GM12878 (cell line): ENCODE measurements around the gene STARD13. TPM values are rescaled to one million over a fixed set of nuclear protein-coding genes. Genes with fewer than 3 reads are reported as not detected.

Experiments used
- ATAC-seq: fragments of 200-7000 bp; cut with Tn5 transposase; 3 replicates; pipeline ENCODE4 v1.9.1; 2020; ENCODE audit warnings: mild to moderate bottlenecking, moderate library complexity
- BruUV-seq: library from RNA; stranded (reverse); fragments of 400-500 nt; replicated peaks from 2 replicates; lab custom pipeline; 2021; lab: Mats Ljungman, UMichigan
- CTCF ChIA-PET: fragments of 300-600 bp; sonication (Branson Sonifier 250); formaldehyde crosslinking; extraction: SDS; loops from one replicate; lab custom pipeline; 2021; ENCODE audit warnings: inconsistent platforms; lab: Yijun Ruan, JAX
- POLR2A ChIA-PET: fragments of 350-600 bp; formaldehyde crosslinking; extraction: SDS; loops from one replicate; lab custom pipeline; 2021; ENCODE audit warnings: inconsistent platforms; lab: Charles Lee
- RAD21 ChIA-PET: fragments of 300-600 bp; sonication (Branson Sonifier 250); formaldehyde crosslinking; loops from one replicate; lab custom pipeline; 2023; ENCODE audit warnings: antibody characterized with exemption; ENCODE audit not compliant: unreplicated experiment; lab: Charles Lee
- SMC1A ChIA-PET: fragments of 300-600 bp; sonication (Branson Sonifier 250); formaldehyde crosslinking; loops from one replicate; lab custom pipeline; 2023; ENCODE audit not compliant: unreplicated experiment, uncharacterized antibody; lab: Charles Lee
- DNase-seq: peaks from one replicate; pipeline ENCODE4 v3.0.0-alpha.2; 2011; ENCODE audit warnings: low read depth, low spot score
- FAIRE-seq: peaks from 3 replicates; lab custom pipeline; 2011; peaks lifted over from hg19 to GRCh38; lab: Jason Lieb, UNC
- H2AFZ ChIP-seq: 2 replicates; pipeline ENCODE4 v1.6.0; 2011; ENCODE audit warnings: low read depth, low read length, control low read depth; ENCODE audit not compliant: control insufficient read depth
- H3K27ac ChIP-seq: 2 replicates; pipeline ENCODE4 v1.5.1; 2011; ENCODE audit warnings: control low read depth; ENCODE audit not compliant: control insufficient read depth, insufficient read depth
- H3K27me3 ChIP-seq, 2 experiments: replicated peaks in 1 of 2; 2 replicates each; pipeline versions ENCODE4 v1.6.0 to v1.6.1; 2011; ENCODE audit warnings: low read length in 1 of 2; ENCODE audit not compliant: control insufficient read depth in 2 of 2, insufficient read depth in 2 of 2
- H3K36me3 ChIP-seq, 2 experiments: 2 replicates each; pipeline ENCODE4 v1.5.1; 2011; ENCODE audit warnings: low read length in 1 of 2; ENCODE audit not compliant: control insufficient read depth in 2 of 2, insufficient read depth in 2 of 2
- H3K4me1 ChIP-seq: 2 replicates; pipeline ENCODE4 v1.6.1; 2011; ENCODE audit warnings: mild to moderate bottlenecking, low read length, moderate library complexity, mixed read lengths; ENCODE audit not compliant: control insufficient read depth, insufficient read depth
- H3K4me2 ChIP-seq: 2 replicates; pipeline ENCODE4 v1.6.0; 2011; ENCODE audit warnings: control low read depth; ENCODE audit not compliant: control insufficient read depth, insufficient read depth
- H3K4me3 ChIP-seq: fragments of 200-600 bp; sonication (generic); 2 replicates; pipeline ENCODE4 v1.5.1; 2016
- H3K79me2 ChIP-seq: 2 replicates; pipeline ENCODE4 v1.6.0; 2011; ENCODE audit warnings: low read length; ENCODE audit not compliant: control insufficient read depth, insufficient read depth
- H3K9ac ChIP-seq: 2 replicates; pipeline ENCODE4 v1.8.0; 2011; ENCODE audit warnings: low read length, control low read depth, mixed read lengths; ENCODE audit not compliant: control insufficient read depth, insufficient read depth
- H3K9me3 ChIP-seq: replicated peaks from 3 replicates; pipeline ENCODE4 v1.5.1; 2011; ENCODE audit warnings: mild to moderate bottlenecking, low read length; ENCODE audit not compliant: control insufficient read depth, insufficient read depth
- H4K20me1 ChIP-seq: 2 replicates; pipeline ENCODE4 v1.6.0; 2011; ENCODE audit not compliant: control insufficient read depth, insufficient read depth
- BCL11A ChIP-seq: IDR thresholded peaks from 2 replicates; pipeline ENCODE4 v1.6.1; 2011; ENCODE audit warnings: low read depth, low read length
- CHD4 ChIP-seq: fragments of 200-600 bp; sonication (generic); IDR thresholded peaks from 2 replicates; pipeline ENCODE4 v1.6.1; 2016; ENCODE audit warnings: mild to moderate bottlenecking
- ETV6 ChIP-seq, 2 experiments: fragments of 450-650 bp in 1 of 2; IDR thresholded peaks in 1 of 2; conservative IDR thresholded peaks in 1 of 2; 2 replicates each; pipeline ENCODE4 v1.6.1; 2014; ENCODE audit warnings: antibody characterized with exemption in 1 of 2, borderline replicate concordance in 1 of 2, low read depth in 1 of 2, mild to moderate bottlenecking in 1 of 2, moderate library complexity in 1 of 2
- GABPA ChIP-seq: IDR thresholded peaks from 2 replicates; pipeline ENCODE4 v1.6.1; 2014; ENCODE audit warnings: antibody characterized with exemption, low read depth, mild to moderate bottlenecking, inconsistent platforms
- HSF1 ChIP-seq: fragments of 150-350 bp; IDR thresholded peaks from 2 replicates; pipeline ENCODE4 v1.6.1; 2014; ENCODE audit warnings: mild to moderate bottlenecking, low read depth, low read length
- JUNB ChIP-seq: IDR thresholded peaks from 2 replicates; pipeline ENCODE4 v1.6.1; 2016; ENCODE audit warnings: antibody characterized with exemption, mild to moderate bottlenecking
- MTA2 ChIP-seq: fragments of 450-650 bp; IDR thresholded peaks from 2 replicates; pipeline ENCODE4 v1.6.1; 2016; ENCODE audit warnings: low read depth, mild to moderate bottlenecking, moderate library complexity
- MYB ChIP-seq: fragments of 150-350 bp; IDR thresholded peaks from 2 replicates; pipeline ENCODE4 v1.6.1; 2014; ENCODE audit warnings: mild to moderate bottlenecking, low read depth, low read length, borderline replicate concordance
- MYC ChIP-seq: IDR thresholded peaks from 2 replicates; pipeline ENCODE4 v1.6.1; 2011; ENCODE audit warnings: mild to moderate bottlenecking, low read length, moderate library complexity, inconsistent platforms; ENCODE audit not compliant: insufficient read depth, insufficient replicate concordance, insufficient read length, severe bottlenecking
- NFXL1 ChIP-seq: fragments of 450-650 bp; IDR thresholded peaks from 2 replicates; pipeline ENCODE4 v1.6.1; 2017; ENCODE audit warnings: antibody characterized with exemption, mild to moderate bottlenecking, borderline replicate concordance
- RBBP5 ChIP-seq: fragments of 200-600 bp; sonication (generic); conservative IDR thresholded peaks from 2 replicates; pipeline ENCODE4 v1.6.1; 2016
- STAT1 ChIP-seq: fragments of 450-650 bp; conservative IDR thresholded peaks from 2 replicates; pipeline ENCODE4 v1.6.1; 2014; ENCODE audit warnings: antibody characterized with exemption, mild to moderate bottlenecking
- TCF7 ChIP-seq: IDR thresholded peaks from 2 replicates; pipeline ENCODE4 v1.6.1; 2014; ENCODE audit warnings: antibody characterized with exemption, borderline replicate concordance
- ZBED1 ChIP-seq: IDR thresholded peaks from 2 replicates; pipeline ENCODE4 v1.6.1; 2016; ENCODE audit warnings: borderline replicate concordance
- ZZZ3 ChIP-seq: IDR thresholded peaks from 2 replicates; pipeline ENCODE4 v1.6.1; 2011; ENCODE audit warnings: low read depth; ENCODE audit not compliant: control insufficient read depth, insufficient read length
- WGBS: methylation state at CpG from one replicate; pipeline ENCODE4 v1.1.6; 2016; ENCODE audit warnings: low lambda C conversion rate; ENCODE audit not compliant: insufficient replicate concordance, insufficient coverage; ENCODE audit errors: missing lambda C conversion rate; 5-methylcytosine and 5-hydroxymethylcytosine counted together
- in situ Hi-C: fragments of 300-500 bp; cut with MboI; formaldehyde crosslinking; loops from 9 replicates; pipeline ENCODE4 v1.14.3; 2018; ENCODE audit warnings: mixed read lengths
- intact Hi-C: fragments of 100-400 bp; cut with micrococcal nuclease; formaldehyde crosslinking; loops from one replicate; pipeline ENCODE4 v1.14.2; 2022; ENCODE audit not compliant: unreplicated experiment
- polyA plus RNA-seq, 11 experiments: library from polyadenylated mRNA; depleted of rRNA in 4 of 11; unstranded in 6 of 11; stranded (reverse) in 5 of 11; fragments of >200 nt; fragmentation: Nextera tagmentation in 4 of 11; fragmentation: Illumina TruSeq in 1 of 11; extraction: Ambion mirVana in 4 of 11; extraction: Trizol in 1 of 11; gene quantifications; 1 replicate in 1 of 11; 2 replicates in 10 of 11; pipeline versions ENCODE4 v1.2.1 to v1.2.3, GENCODE V29; 2011 to 2016; ENCODE audit warnings: inconsistent platforms in 2 of 11, missing spikeins in 2 of 11, low read depth in 1 of 11
- total RNA-seq, 4 experiments: library from RNA; depleted of rRNA in 3 of 4; stranded (reverse); fragments of >200 nt in 3 of 4; fragmentation: Illumina TruSeq in 1 of 4; extraction: Trizol in 1 of 4; gene quantifications; 2 replicates each; pipeline versions ENCODE4 v1.2.1 to v1.2.3, GENCODE V29; 2013 to 2021
- TF ChIP-seq, protein P1 (sequence below): fragments of 450-650 bp; IDR thresholded peaks from 2 replicates; pipeline ENCODE4 v1.6.1; 2017; ENCODE audit warnings: mild to moderate bottlenecking, low read depth, inconsistent platforms; ENCODE audit not compliant: poor library complexity, severe bottlenecking

The STARD13 gene
- total and polyA plus RNA-seq, 10 of the 15 experiments (the other 5 are each of a cell fraction or from before 2014, with no cell fraction given) = 4.0 to 41.6 (median 10.1) TPM

DNA sequence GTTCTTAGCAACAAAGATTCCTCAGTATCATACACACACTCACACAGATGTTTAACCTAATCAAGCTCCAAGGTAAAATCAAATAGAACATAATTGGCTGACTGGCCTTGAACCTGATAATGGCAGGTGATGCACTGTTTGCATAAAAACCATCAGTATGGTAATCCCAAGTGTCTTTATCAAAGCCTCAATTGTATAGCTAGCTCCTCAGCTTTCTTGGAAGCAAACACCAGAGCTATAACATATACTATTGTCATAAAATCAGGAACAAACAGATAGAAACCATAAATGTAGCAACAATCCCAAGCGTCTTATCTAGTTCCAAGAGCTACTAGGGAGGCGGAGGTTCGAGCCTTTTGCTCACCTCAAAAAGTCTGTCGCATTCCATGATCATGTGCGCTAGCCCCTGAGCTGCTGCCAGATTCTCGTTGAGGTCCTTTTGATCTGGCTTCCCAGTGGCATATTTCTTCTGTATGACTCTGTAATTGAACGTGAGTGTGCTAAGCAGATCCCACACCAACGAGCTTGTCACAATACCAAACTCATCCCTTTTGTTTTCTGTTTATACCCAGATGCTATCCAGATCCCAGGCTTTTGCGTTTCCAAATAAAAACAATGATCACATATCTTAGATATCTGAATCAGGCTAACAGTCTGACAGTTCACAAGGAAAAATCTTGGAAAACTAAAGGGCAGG is 174.0 kb downstream of the STARD13 start:
- POLR2A ChIA-PET = interaction anchor here (0.8 to 7.2 kb wide), 12 partner anchors 11 to 93 kb away, joined by 3 to 62 read pairs (median 4); no protein-coding TSS in a partner anchor
- no TSS peak for BruUV-seq
- H3K27ac ChIP-seq = peak overlapping the region; percentile 91; the same call in 1 of the 2 replicates
- H3K27me3 ChIP-seq = no peaks in the 10 kb centered on the region
- H4K20me1 ChIP-seq = no peaks in the 10 kb centered on the region
- CTCF ChIA-PET = interaction anchor here (0.7 to 5.7 kb wide), 16 partner anchors 12 to 613 kb away, joined by 3 to 52 read pairs (median 10); no protein-coding TSS in a partner anchor
- H3K79me2 ChIP-seq = peaks cover 3% of the 10 kb centered on the region
- 93% methylated on average over 9 of the region's 9 CpGs for WGBS
- no peak for TF ChIP-seq TCF7
- TF ChIP-seq GABPA = no peak
- TF ChIP-seq, protein P1, sequence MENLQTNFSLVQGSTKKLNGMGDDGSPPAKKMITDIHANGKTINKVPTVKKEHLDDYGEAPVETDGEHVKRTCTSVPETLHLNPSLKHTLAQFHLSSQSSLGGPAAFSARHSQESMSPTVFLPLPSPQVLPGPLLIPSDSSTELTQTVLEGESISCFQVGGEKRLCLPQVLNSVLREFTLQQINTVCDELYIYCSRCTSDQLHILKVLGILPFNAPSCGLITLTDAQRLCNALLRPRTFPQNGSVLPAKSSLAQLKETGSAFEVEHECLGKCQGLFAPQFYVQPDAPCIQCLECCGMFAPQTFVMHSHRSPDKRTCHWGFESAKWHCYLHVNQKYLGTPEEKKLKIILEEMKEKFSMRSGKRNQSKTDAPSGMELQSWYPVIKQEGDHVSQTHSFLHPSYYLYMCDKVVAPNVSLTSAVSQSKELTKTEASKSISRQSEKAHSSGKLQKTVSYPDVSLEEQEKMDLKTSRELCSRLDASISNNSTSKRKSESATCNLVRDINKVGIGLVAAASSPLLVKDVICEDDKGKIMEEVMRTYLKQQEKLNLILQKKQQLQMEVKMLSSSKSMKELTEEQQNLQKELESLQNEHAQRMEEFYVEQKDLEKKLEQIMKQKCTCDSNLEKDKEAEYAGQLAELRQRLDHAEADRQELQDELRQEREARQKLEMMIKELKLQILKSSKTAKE = no peak
- no peak for TF ChIP-seq RBBP5
- TF ChIP-seq NFXL1 = no peak
- no peak for TF ChIP-seq JUNB
- no peak for TF ChIP-seq BCL11A
- TF ChIP-seq ZZZ3 = no peak
- TF ChIP-seq MTA2 = no peak
- no peak for TF ChIP-seq ZBED1
- TF ChIP-seq HSF1 = no peak
- TF ChIP-seq ETV6 (conservative IDR thresholded peaks at IDR 0.05 in 1 of 2, IDR thresholded peaks at IDR 0.05 in 1 of 2; ENCODE audit: borderline replicate concordance in 1 of 2, low read depth in 1 of 2) = no peak
- TF ChIP-seq STAT1 = no peak
- no peak for TF ChIP-seq CHD4
- TF ChIP-seq MYB = no peak
- TF ChIP-seq MYC = no peak
- TF ChIP-seq, all 136 proteins: peak for 0
- Histone ChIP-seq H2AFZ (peak overlapping the region; percentile 24; the same call in 1 of the 2 replicates), H3K4me3 (no peak overlapping the region), H3K4me2 (no peak overlapping the region), H3K9me3 (no peaks in the 10 kb centered on the region), H3K4me1 (peaks cover 49% of the 10 kb centered on the region), H3K36me3 (peaks cover 16 to 28% of the 10 kb centered on the region in 2 experiments), H3K9ac (no peak overlapping the region)
- RAD21 ChIA-PET = interaction anchor here (0.9 to 6.9 kb wide), 16 partner anchors 9 to 525 kb away, joined by 3 to 80 read pairs (median 5); partner anchors contain the start of gene PDS5B
- ATAC-seq = peak; percentile 8
- no peak for FAIRE-seq
- DNase-seq = no peak
- intact Hi-C loops = loop anchor here (2.0 kb wide), 1 partner anchor 35 kb away; no protein-coding TSS in a partner anchor
- in situ Hi-C loops = no loop called here
- SMC1A ChIA-PET = interaction anchor here (0.6 to 7.6 kb wide), 30 partner anchors 11 to 652 kb away, joined by 3 to 95 read pairs (median 4); no protein-coding TSS in a partner anchor
